ENCODE data around the gene KRT4. TPM values are rescaled to one million over a fixed set of nuclear protein-coding genes. Genes with fewer than 3 reads are reported as not detected.

KRT4 gene
- total RNA-seq, 2 experiments from 2014 or later, result not detected

GRCh38 chr12:52848661-52849255 is 34.8 kb upstream of the KRT4 start, which contains the start of gene KRT78:
KRT78 (minus strand) TSS chr12:52848994; CDS start chr12:52848930, 64 bp downstream.
- peaks cover 35% of the 10 kb centered on the region for H3K4me1 ChIP-seq (ENCODE audit: insufficient read depth, low read length, poor library complexity, severe bottlenecking)
- no peak within 1 kb of the TSS for H3K4me3 ChIP-seq (ENCODE audit: low read depth, low read length, poor library complexity, severe bottlenecking)
- DNase-seq (ENCODE audit: low spot score), result no peak
- H3K4me2 ChIP-seq (ENCODE audit: low read length), result no peak within 1 kb of the TSS
- no peaks in the 10 kb centered on the region for H3K36me3 ChIP-seq (ENCODE audit: insufficient read depth, low read length)
- no peaks in the 10 kb centered on the region for H3K79me2 ChIP-seq (ENCODE audit: insufficient read depth, low read depth, low read length)
- intact Hi-C loops (cut with micrococcal nuclease; ENCODE audit: unreplicated experiment), result no loop called here
- H2AFZ ChIP-seq (ENCODE audit: low read length), result no peak within 1 kb of the TSS
- ChIA-PET POLR2A (interaction anchor here (0.6 kb wide), 1 partner anchor 806 kb away, joined by 3 read pairs; no protein-coding TSS in a partner anchor), CTCF (ENCODE audit: unreplicated experiment) (no interaction called here)
- no TSS peak for BruUV-seq (replicated peaks)
- TF ChIP-seq, protein P1, sequence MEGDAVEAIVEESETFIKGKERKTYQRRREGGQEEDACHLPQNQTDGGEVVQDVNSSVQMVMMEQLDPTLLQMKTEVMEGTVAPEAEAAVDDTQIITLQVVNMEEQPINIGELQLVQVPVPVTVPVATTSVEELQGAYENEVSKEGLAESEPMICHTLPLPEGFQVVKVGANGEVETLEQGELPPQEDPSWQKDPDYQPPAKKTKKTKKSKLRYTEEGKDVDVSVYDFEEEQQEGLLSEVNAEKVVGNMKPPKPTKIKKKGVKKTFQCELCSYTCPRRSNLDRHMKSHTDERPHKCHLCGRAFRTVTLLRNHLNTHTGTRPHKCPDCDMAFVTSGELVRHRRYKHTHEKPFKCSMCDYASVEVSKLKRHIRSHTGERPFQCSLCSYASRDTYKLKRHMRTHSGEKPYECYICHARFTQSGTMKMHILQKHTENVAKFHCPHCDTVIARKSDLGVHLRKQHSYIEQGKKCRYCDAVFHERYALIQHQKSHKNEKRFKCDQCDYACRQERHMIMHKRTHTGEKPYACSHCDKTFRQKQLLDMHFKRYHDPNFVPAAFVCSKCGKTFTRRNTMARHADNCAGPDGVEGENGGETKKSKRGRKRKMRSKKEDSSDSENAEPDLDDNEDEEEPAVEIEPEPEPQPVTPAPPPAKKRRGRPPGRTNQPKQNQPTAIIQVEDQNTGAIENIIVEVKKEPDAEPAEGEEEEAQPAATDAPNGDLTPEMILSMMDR (conservative IDR thresholded peaks at IDR 0.05; ENCODE audit: low read length), result no peak
- no peak for TF ChIP-seq EZH2phosphoT487 (IDR thresholded peaks at IDR 0.05; ENCODE audit: borderline replicate concordance, low read depth, low read length)
- no peak within 1 kb of the TSS for H3K27ac ChIP-seq (ENCODE audit: low read depth, low read length, poor library complexity, severe bottlenecking)
- H3K9me2 ChIP-seq (ENCODE audit: insufficient read depth, low read length), result no peaks in the 10 kb centered on the region
- H3K9me3 ChIP-seq (ENCODE audit: low read length), result no peaks in the 10 kb centered on the region
- H4K20me1 ChIP-seq (ENCODE audit: insufficient read depth, low read length), result no peaks in the 10 kb centered on the region

DNA sequence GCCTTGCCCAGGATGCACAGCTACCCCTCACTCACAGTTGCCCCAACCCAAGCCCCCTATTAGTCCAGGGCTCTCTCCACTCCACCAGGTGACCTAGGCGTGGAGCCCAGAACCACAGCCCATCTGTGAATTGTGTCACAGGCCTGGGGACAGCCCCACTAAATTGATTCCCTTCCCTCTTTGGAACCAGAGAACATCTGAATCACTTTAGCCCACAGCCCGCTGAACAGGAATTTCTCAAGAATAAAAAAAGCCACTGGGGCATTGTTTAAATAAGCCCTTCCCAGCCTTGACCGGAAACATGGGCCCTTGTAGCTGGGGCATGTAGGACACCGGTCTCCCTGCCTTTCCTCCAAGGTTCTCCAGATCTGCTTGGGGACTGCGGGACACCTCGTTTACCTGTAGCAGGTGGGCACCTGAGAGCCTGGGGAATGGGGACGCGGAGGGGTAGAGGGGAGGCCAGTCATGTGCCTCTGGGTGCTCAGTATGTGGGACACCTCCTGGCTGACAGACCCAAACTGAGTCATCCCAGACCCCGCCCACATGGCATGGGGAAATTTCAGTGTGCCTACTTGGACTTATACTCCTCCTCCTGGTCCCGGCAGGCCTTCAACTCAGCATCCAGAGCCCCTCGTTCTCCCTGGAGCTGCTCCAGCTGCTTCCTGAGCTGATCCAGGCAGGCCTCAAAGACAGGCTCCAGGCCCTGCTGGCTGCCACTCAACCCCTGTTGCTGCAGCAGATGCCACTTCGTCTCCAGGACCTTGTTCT is 33.6 kb upstream of the KRT4 start:
- DNase-seq (ENCODE audit: low spot score), result no peak
- no peak for TF ChIP-seq EZH2phosphoT487 (IDR thresholded peaks at IDR 0.05; ENCODE audit: borderline replicate concordance, low read depth, low read length)
- TF ChIP-seq, protein P1 (conservative IDR thresholded peaks at IDR 0.05; ENCODE audit: low read length), result no peak
- H3K36me3 ChIP-seq (ENCODE audit: insufficient read depth, low read length), result no peaks in the 10 kb centered on the region
- BruUV-seq (replicated peaks), result no TSS peak
- no peak overlapping the region for H3K27ac ChIP-seq (ENCODE audit: low read depth, low read length, poor library complexity, severe bottlenecking)
- intact Hi-C loops (cut with micrococcal nuclease; ENCODE audit: unreplicated experiment), result no loop called here
- H3K79me2 ChIP-seq (ENCODE audit: insufficient read depth, low read depth, low read length), result no peaks in the 10 kb centered on the region
- H3K4me3 ChIP-seq (ENCODE audit: low read depth, low read length, poor library complexity, severe bottlenecking), result no peak overlapping the region
- ChIA-PET CTCF (ENCODE audit: unreplicated experiment) (no interaction called here), POLR2A (no interaction called here)
- H3K9me3 ChIP-seq (ENCODE audit: low read length), result no peaks in the 10 kb centered on the region
- no peaks in the 10 kb centered on the region for H4K20me1 ChIP-seq (ENCODE audit: insufficient read depth, low read length)
- H3K4me1 ChIP-seq (ENCODE audit: insufficient read depth, low read length, poor library complexity, severe bottlenecking), result peaks cover 35% of the 10 kb centered on the region
- H3K9me2 ChIP-seq (ENCODE audit: insufficient read depth, low read length), result no peaks in the 10 kb centered on the region
- H3K4me2 ChIP-seq (ENCODE audit: low read length), result no peak overlapping the region
- H2AFZ ChIP-seq (ENCODE audit: low read length), result no peak overlapping the region
